ENCODE results near the gene KNDC1. TPM values are rescaled to one million over a fixed set of nuclear protein-coding genes. Genes with fewer than 3 reads are reported as not detected.

KNDC1 gene
- total RNA-seq, 4 donors from 2014 or later: 0.42 to 1.7 (median 0.95) TPM

GRCh38 chr10:133141144-133141957 is 18.7 kb upstream of the KNDC1 start:
- H3K9me3 ChIP-seq: no peaks in the 10 kb centered on the region
- peaks cover 0 to 76% (median 2%) of the 10 kb centered on the region in 4 donors for H3K27me3 ChIP-seq
- H3K4me3 ChIP-seq: no peak overlapping the region
- no peak for DNase-seq (ENCODE audit: extremely low spot score)
- intact Hi-C loops (cut with DNase I): no loop called here
- H3K4me1 ChIP-seq: no peaks in the 10 kb centered on the region
- TF ChIP-seq POLR2AphosphoS5 (IDR thresholded peaks at IDR 0.05) (no peak), EP300 (IDR thresholded peaks at IDR 0.05) (no peak), POLR2A (IDR thresholded peaks at IDR 0.05; ENCODE audit: low read depth) (no peak), CTCF (IDR thresholded peaks at IDR 0.05) (no peak)
- no peaks in the 10 kb centered on the region for H3K36me3 ChIP-seq
- 63% methylated on average over 10 of the region's 28 CpGs for WGBS
- no peak overlapping the region for H3K27ac ChIP-seq (replicated peaks in 1 of 4)

GRCh38 chr10:133141958-133142340 is 18.1 kb upstream of the KNDC1 start:
- no peak overlapping the region for H3K27ac ChIP-seq (replicated peaks in 1 of 4)
- DNase-seq (ENCODE audit: extremely low spot score): no peak
- intact Hi-C loops (cut with DNase I): no loop called here
- no peak overlapping the region for H3K4me3 ChIP-seq
- H3K36me3 ChIP-seq: no peaks in the 10 kb centered on the region
- H3K27me3 ChIP-seq: peaks cover 0 to 82% (median 2%) of the 10 kb centered on the region in 4 donors
- no peaks in the 10 kb centered on the region for H3K9me3 ChIP-seq
- TF ChIP-seq POLR2AphosphoS5 (IDR thresholded peaks at IDR 0.05) (no peak), POLR2A (IDR thresholded peaks at IDR 0.05; ENCODE audit: low read depth) (no peak), CTCF (IDR thresholded peaks at IDR 0.05) (no peak), EP300 (IDR thresholded peaks at IDR 0.05) (no peak)
- no peaks in the 10 kb centered on the region for H3K4me1 ChIP-seq
- 66% methylated on average over 11 of the region's 27 CpGs for WGBS

- intact Hi-C loops (cut with DNase I): no loop called here
- H3K4me3 ChIP-seq: no peak overlapping the region
- 87% methylated on average over 24 of the region's 24 CpGs for WGBS
- no peaks in the 10 kb centered on the region for H3K36me3 ChIP-seq
- DNase-seq (ENCODE audit: extremely low spot score): no peak
- H3K27me3 ChIP-seq: peaks cover 0 to 87% (median 2%) of the 10 kb centered on the region in 4 donors
- no peaks in the 10 kb centered on the region for H3K4me1 ChIP-seq
- TF ChIP-seq POLR2AphosphoS5 (IDR thresholded peaks at IDR 0.05): no peak
- TF ChIP-seq POLR2A (IDR thresholded peaks at IDR 0.05; ENCODE audit: low read depth): no peak
- TF ChIP-seq EP300 (IDR thresholded peaks at IDR 0.05): no peak
- TF ChIP-seq CTCF (IDR thresholded peaks at IDR 0.05): no peak
- no peak overlapping the region for H3K27ac ChIP-seq (replicated peaks in 1 of 4)
- H3K9me3 ChIP-seq: peaks cover 0 to 7% (median 0%) of the 10 kb centered on the region in 4 donors
These were observed 17.4 kb upstream of the KNDC1 start for GRCh38 chr10:133142523-133143199.

- peaks cover 0 to 12% (median 2%) of the 10 kb centered on the region in 4 donors for H3K9me3 ChIP-seq
- DNase-seq (ENCODE audit: extremely low spot score): no peak
- H3K27ac ChIP-seq (replicated peaks in 1 of 4): no peak overlapping the region
- H3K36me3 ChIP-seq: no peaks in the 10 kb centered on the region
- TF ChIP-seq CTCF (IDR thresholded peaks at IDR 0.05): no peak
- TF ChIP-seq POLR2AphosphoS5 (IDR thresholded peaks at IDR 0.05): no peak
- no peak for TF ChIP-seq EP300 (IDR thresholded peaks at IDR 0.05)
- TF ChIP-seq POLR2A (IDR thresholded peaks at IDR 0.05; ENCODE audit: low read depth): no peak
- intact Hi-C loops (cut with DNase I): no loop called here
- WGBS: 65% methylated on average over 10 of the region's 10 CpGs
- H3K4me3 ChIP-seq: no peak overlapping the region
- H3K4me1 ChIP-seq: no peaks in the 10 kb centered on the region
- H3K27me3 ChIP-seq: peaks cover 0 to 89% (median 2%) of the 10 kb centered on the region in 4 donors
These were observed 16.9 kb upstream of the KNDC1 start for GRCh38 chr10:133143200-133143533.

Measured in esophagus muscularis mucosa (tissue), 4 donors.